Spleen (tissue), 13 donors: Measurements from ENCODE around the gene RUFY3. TPM values are rescaled to one million over a fixed set of nuclear protein-coding genes. Genes with fewer than 3 reads are reported as not detected.

Source experiments
- DNase-seq: peaks from one replicate; pipeline ENCODE4 v3.0.0-alpha.2; 2020
- H3K27ac ChIP-seq, 8 donors: fragments of 200-600 bp; sonication (generic) in 7 of 8; 1 replicate in 4 of 8; 2 replicates in 4 of 8; pipeline versions ENCODE4 v1.5.0 to v1.8.0; 2016 to 2021; ENCODE audit warnings: inconsistent platforms in 4 of 8, mild to moderate bottlenecking in 4 of 8, moderate library complexity in 1 of 8
- H3K27me3 ChIP-seq, 7 donors: fragments of 200-600 bp; sonication (generic) in 6 of 7; replicated peaks in 1 of 7; 1 replicate in 4 of 7; 2 replicates in 3 of 7; pipeline versions ENCODE4 v1.5.0 to v1.8.0; 2016 to 2021; ENCODE audit warnings: inconsistent platforms in 3 of 7, mild to moderate bottlenecking in 1 of 7
- H3K36me3 ChIP-seq, 6 donors: fragments of 200-600 bp; sonication (generic) in 5 of 6; 1 replicate in 4 of 6; 2 replicates in 2 of 6; pipeline versions ENCODE4 v1.5.0 to v1.8.0; 2016 to 2021; ENCODE audit warnings: inconsistent platforms in 2 of 6
- H3K4me1 ChIP-seq, 6 donors: fragments of 200-600 bp; sonication (generic) in 5 of 6; 1 replicate in 3 of 6; 2 replicates in 3 of 6; pipeline versions ENCODE4 v1.5.0 to v1.8.0; 2016 to 2021; ENCODE audit warnings: inconsistent platforms in 3 of 6
- H3K4me3 ChIP-seq, 8 donors: fragments of 200-600 bp; sonication (generic) in 7 of 8; 1 replicate in 4 of 8; 2 replicates in 4 of 8; pipeline versions ENCODE4 v1.5.0 to v1.8.0; 2016 to 2021; ENCODE audit warnings: inconsistent platforms in 4 of 8, mild to moderate bottlenecking in 4 of 8, moderate library complexity in 2 of 8
- H3K9me3 ChIP-seq, 8 donors: fragments of 200-600 bp; sonication (generic) in 7 of 8; 1 replicate in 4 of 8; 2 replicates in 4 of 8; pipeline versions ENCODE4 v1.5.0 to v1.8.0; 2016 to 2021; ENCODE audit warnings: inconsistent platforms in 4 of 8
- POLR2A ChIP-seq, 3 donors: fragments of 450-650 bp; IDR thresholded peaks; one replicate each; pipeline ENCODE4 v1.5.1; 2017; ENCODE audit warnings: antibody characterized with exemption in 3 of 3, mild to moderate bottlenecking in 1 of 3
- POLR2AphosphoS5 ChIP-seq, 3 donors: sonication (generic); formaldehyde crosslinking; IDR thresholded peaks; one replicate each; pipeline ENCODE4 v1.5.1; 2017; ENCODE audit warnings: antibody characterized with exemption in 3 of 3
- WGBS, 5 donors: extraction: QIAGEN DNeasy Blood & Tissue Kit in 3 of 5; methylation state at CpG; one replicate each; pipeline versions ENCODE4 v1.1.5 to v1.1.7; 2013 to 2018; 5-methylcytosine and 5-hydroxymethylcytosine counted together
- intact Hi-C: fragments of 100-400 bp; cut with DNase I; formaldehyde crosslinking; loops from one replicate; pipeline ENCODE4 v1.15.0; 2023; ENCODE audit warnings: low total_unique reads
- long read RNA-seq, 2 donors: transcript quantifications; one replicate each; lab custom pipeline, GENCODE V29; 2026
- polyA plus RNA-seq, 3 donors: library from polyadenylated mRNA; stranded (reverse); fragments of 200-250 nt; gene quantifications; one replicate each; pipeline ENCODE4 v1.2.1, GENCODE V29; 2013
- total RNA-seq, 7 donors: library from RNA; depleted of rRNA in 3 of 7; stranded (reverse); fragments of >200 nt in 3 of 7; fragmentation: NEBNext Ultra II Directional in 4 of 7; extraction: Animal tissue kit (Norgen Biotek cat#: 25700) in 4 of 7; gene quantifications; one replicate each; pipeline versions ENCODE4 v1.1.0 to v1.2.1, GENCODE V29; 2016 to 2021
- TF ChIP-seq, protein P1 (sequence below), 11 experiments: fragments of 200-600 bp in 7 of 11; fragments of 450-650 bp in 4 of 11; sonication (generic) in 4 of 11; IDR thresholded peaks in 8 of 11; conservative IDR thresholded peaks in 3 of 11; 1 replicate in 7 of 11; 2 replicates in 4 of 11; pipeline versions ENCODE4 v1.4.0 to v1.8.0; 2016 to 2021; ENCODE audit warnings: antibody characterized with exemption in 11 of 11, inconsistent platforms in 4 of 11, mild to moderate bottlenecking in 1 of 11
- donor health status: healthy with polysubstance abuse.
- donor health status: DM: no; HTN: no; CAD: no; lungs with moderate emphysema.
- donor health status: DM: no; HTN: no; CAD: no.
- donor health status: Bipolar disorder and iron deficiency.
- donor health status: healthy.
- donor health status: DM: no; HTN: no; CAD: no.
- donor health status: DM: yes; HTN: yes; CAD: no.

Gene RUFY3, protein sequence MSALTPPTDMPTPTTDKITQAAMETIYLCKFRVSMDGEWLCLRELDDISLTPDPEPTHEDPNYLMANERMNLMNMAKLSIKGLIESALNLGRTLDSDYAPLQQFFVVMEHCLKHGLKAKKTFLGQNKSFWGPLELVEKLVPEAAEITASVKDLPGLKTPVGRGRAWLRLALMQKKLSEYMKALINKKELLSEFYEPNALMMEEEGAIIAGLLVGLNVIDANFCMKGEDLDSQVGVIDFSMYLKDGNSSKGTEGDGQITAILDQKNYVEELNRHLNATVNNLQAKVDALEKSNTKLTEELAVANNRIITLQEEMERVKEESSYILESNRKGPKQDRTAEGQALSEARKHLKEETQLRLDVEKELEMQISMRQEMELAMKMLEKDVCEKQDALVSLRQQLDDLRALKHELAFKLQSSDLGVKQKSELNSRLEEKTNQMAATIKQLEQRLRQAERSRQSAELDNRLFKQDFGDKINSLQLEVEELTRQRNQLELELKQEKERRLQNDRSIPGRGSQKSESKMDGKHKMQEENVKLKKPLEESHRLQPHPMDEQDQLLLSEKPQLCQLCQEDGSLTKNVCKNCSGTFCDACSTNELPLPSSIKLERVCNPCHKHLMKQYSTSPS
- total RNA-seq: 10 to 100 TPM; 41.6 to 96.8 (median 88.3) TPM
- 10 to 100 TPM; 19.2 to 29.1 (median 23.3) TPM for polyA plus RNA-seq
- long read RNA-seq, donor 1: 0 reads
- long read RNA-seq, donor 2, partial matches to known transcripts: 0 of 1 reads
- long read RNA-seq, donor 2, other reads (novel, unspliced or antisense): 0 of 1 reads

DNA sequence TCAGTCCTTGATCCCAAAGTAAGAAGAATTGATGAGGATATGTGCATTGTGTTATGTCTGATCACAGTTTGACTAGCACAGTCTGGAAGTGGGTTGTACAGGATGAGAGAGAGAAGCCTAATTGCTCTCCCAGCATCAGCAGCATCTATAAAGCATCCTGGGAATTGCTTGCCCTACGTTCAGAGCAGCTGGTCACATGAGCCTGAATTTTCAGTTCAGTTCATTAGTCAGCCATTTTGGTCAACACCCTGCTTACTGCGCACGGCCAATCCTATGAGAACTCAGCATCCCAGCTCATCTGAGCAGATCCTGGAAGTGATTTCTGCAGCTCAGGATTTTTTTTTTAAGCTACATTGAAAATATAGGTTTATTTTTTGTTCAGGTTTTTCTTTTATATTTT lies at the start of gene RUFY3:
Gene RUFY3, plus strand, starts transcription at position 218 of the 400 bp plus-strand sequence. CDS start 610 bp downstream, outside the sequence.
- Histone ChIP-seq H3K27me3 (no peaks in the 10 kb centered on the region), H3K36me3 (peaks cover 0 to 3% (median 0%) of the 10 kb centered on the region in 6 donors), H3K9me3 (no peaks in the 10 kb centered on the region), H3K4me1 (peaks cover 0 to 21% (median 11%) of the 10 kb centered on the region in 6 donors), H3K27ac (peak within 1 kb of the TSS in 6 of 8 donors; percentile 19 to 62 (median 32)), H3K4me3 (peak within 1 kb of the TSS in 4 of 8 donors; percentile 20 to 55 (median 30))
- TF ChIP-seq POLR2AphosphoS5 (IDR thresholded peaks at IDR 0.05) (peak in 1 of 3 donors; percentile 21), POLR2A (IDR thresholded peaks at IDR 0.05) (no peak)
- TF ChIP-seq, protein P1, sequence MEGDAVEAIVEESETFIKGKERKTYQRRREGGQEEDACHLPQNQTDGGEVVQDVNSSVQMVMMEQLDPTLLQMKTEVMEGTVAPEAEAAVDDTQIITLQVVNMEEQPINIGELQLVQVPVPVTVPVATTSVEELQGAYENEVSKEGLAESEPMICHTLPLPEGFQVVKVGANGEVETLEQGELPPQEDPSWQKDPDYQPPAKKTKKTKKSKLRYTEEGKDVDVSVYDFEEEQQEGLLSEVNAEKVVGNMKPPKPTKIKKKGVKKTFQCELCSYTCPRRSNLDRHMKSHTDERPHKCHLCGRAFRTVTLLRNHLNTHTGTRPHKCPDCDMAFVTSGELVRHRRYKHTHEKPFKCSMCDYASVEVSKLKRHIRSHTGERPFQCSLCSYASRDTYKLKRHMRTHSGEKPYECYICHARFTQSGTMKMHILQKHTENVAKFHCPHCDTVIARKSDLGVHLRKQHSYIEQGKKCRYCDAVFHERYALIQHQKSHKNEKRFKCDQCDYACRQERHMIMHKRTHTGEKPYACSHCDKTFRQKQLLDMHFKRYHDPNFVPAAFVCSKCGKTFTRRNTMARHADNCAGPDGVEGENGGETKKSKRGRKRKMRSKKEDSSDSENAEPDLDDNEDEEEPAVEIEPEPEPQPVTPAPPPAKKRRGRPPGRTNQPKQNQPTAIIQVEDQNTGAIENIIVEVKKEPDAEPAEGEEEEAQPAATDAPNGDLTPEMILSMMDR (IDR thresholded peaks at IDR 0.05 in 8 of 11, conservative IDR thresholded peaks at IDR 0.05 in 3 of 11): no peak
- intact Hi-C loops: no loop called here
- WGBS, 5 donors: 57 to 70% (median 64%) methylated on average over 3 of the region's 3 CpGs
- DNase-seq: no peak

DNA sequence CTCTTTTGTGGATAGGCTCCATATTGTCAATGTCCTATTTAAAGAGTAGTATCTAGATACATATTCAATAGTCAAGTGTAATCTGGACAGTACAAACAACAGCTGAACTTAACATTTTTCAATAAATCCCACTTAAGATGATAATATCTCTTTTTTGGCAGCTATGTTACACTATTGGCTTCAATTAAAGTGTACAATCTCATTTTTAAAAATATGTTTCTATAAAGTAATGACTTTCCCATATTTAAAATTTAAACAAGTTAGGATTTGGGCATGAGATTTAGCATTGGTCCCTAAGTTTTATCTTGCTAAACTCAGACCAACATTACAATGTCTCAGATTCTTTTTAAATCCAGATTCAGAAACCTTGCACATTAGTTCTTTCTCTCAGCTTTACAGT lies 47.6 kb upstream of the RUFY3 start:
- no peaks in the 10 kb centered on the region for H3K36me3 ChIP-seq
- intact Hi-C loops: no loop called here
- DNase-seq: no peak
- H3K27me3 ChIP-seq: no peaks in the 10 kb centered on the region
- peaks cover 0 to 44% (median 14%) of the 10 kb centered on the region in 6 donors for H3K4me1 ChIP-seq
- no peak overlapping the region for H3K4me3 ChIP-seq
- H3K27ac ChIP-seq: no peak overlapping the region
- H3K9me3 ChIP-seq: no peaks in the 10 kb centered on the region
- TF ChIP-seq POLR2A (IDR thresholded peaks at IDR 0.05) (no peak), POLR2AphosphoS5 (IDR thresholded peaks at IDR 0.05) (no peak)
- TF ChIP-seq, protein P1 (IDR thresholded peaks at IDR 0.05 in 8 of 11, conservative IDR thresholded peaks at IDR 0.05 in 3 of 11): no peak

DNA sequence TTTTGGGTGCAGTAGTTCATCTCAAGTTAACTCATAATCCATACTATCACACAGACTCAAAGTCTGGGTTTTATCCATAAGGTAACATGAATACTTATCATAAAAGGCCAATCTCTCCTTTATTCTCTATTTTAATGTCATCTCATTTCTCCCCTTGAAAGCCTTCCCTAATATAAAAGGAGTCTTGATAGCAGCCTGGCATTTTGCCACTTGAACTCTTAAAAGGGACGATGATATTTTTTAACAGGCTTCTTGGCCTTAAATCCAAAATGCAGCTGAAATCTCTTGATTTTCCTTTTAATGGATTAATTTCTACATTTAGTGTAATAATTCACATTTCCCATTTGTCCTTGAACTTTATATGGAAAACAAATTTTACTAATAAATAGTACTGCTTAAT lies 47.0 kb upstream of the RUFY3 start:
- Histone ChIP-seq H3K27me3 (no peaks in the 10 kb centered on the region), H3K4me1 (peaks cover 0 to 50% (median 14%) of the 10 kb centered on the region in 6 donors), H3K27ac (no peak overlapping the region), H3K9me3 (no peaks in the 10 kb centered on the region), H3K36me3 (no peaks in the 10 kb centered on the region), H3K4me3 (no peak overlapping the region)
- 63 to 81% (median 74%) methylated on average over 1 of the region's 1 CpG for WGBS, 5 donors
- DNase-seq: no peak
- intact Hi-C loops: no loop called here
- no peak for TF ChIP-seq POLR2AphosphoS5 (IDR thresholded peaks at IDR 0.05)
- TF ChIP-seq, protein P1 (IDR thresholded peaks at IDR 0.05 in 8 of 11, conservative IDR thresholded peaks at IDR 0.05 in 3 of 11): no peak
- TF ChIP-seq POLR2A (IDR thresholded peaks at IDR 0.05): no peak
